Stimulated activated CD4-positive, alpha-beta T cell treated with anti-CD3 and anti-CD28 coated beads, Interleukin-1b, Interleukin-23, amount 100 ng/mL, for 1 hour (primary cell): ENCODE results near the gene OR10AG1.

Experiments
- DNase-seq, 2 donors: peaks; one replicate each; pipeline ENCODE4 v3.0.0-alpha.2; 2020; ENCODE audit warnings: low read depth in 2 of 2

Gene OR10AG1, protein sequence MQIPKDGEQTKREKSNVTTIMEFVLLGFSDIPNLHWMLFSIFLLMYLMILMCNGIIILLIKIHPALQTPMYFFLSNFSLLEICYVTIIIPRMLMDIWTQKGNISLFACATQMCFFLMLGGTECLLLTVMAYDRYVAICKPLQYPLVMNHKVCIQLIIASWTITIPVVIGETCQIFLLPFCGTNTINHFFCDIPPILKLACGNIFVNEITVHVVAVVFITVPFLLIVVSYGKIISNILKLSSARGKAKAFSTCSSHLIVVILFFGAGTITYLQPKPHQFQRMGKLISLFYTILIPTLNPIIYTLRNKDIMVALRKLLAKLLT

DNA sequence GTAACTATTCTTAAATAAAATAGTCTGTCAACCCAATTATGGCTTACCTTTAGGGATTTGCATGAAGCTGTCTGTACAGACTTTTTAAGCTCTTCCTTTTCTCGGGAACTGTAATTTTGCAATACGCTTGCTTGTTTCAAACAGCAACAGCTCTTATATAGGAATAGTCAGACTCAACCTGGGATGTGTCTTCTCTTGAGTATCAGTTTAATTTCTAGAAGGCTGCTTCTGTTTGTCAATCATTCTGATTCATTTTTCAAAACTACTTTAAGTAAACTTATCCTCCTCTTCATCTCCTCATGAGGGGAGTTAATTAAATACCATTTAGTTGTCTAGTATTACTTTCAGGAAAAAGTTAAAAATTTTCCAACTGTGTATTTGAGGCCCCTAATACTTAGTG is at the start of gene OR10AG1:
Gene OR10AG1, minus strand, starts transcription at position 101 of the 400 bp plus-strand sequence. Its CDS starts 38 bp downstream, at position 63.
- no peak for DNase-seq

DNA sequence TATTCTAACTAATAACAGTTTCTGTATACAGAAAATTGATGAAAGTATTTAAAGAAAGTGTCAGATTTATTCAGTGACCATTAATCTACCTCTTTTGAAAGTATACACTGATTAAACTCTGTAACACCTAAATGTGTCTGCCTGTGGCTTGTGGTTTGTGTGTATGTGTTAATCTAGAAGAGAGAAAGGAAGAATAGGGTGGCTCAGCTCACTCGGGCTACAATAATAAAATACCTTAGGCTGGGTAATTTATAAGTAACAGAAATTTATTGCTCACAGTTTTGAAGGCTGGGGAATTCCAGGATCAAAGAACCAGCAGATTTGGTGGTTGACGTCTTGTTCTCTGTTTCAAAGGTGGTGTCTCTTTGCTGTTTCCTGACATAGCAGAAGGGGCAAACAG is 44.1 kb upstream of the OR10AG1 start:
- DNase-seq = no peak

DNA sequence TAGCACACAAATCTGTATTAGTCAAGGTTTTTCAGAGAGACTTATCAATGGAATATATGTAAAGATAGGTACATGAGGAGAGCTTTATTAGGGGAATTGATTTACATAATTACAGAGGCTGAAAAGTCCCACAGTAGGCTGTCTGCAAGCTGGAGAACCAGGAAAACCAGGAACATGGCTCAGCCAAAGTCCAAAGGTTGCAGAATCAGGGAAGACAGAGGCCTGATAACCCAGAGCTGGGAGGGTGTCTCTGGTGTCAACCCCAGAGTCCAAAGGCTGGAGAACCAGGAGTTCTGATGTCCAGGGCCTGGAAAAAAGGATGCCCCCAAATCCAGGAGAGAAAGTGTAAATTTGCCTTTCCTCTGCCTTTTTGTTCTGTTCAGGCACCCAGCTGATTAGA is 41.0 kb upstream of the OR10AG1 start:
- DNase-seq = no peak

DNA sequence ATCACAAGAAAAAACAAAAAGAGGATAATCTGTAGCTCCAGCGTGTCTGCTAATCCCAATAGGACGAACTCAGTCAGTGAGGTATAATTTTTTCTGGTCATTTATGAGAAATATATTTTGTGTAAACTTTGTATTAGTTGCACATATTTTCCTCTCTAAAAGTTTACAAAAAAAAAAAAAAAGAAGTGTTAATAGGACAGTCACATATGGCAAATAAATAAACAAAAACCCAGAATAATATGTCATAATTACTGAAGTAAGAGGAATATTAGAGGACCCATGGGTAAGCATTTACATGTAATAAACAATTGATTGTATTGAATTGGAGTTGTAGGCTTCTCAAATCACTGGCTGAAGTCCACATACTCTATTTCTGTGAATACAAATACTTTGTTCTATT is 24.8 kb upstream of the OR10AG1 start, which contains the start of gene OR5F1:
Gene OR5F1, minus strand, starts transcription at position 101 of the 400 bp plus-strand sequence. Its CDS starts 0 bp downstream, at position 101.
- DNase-seq = no peak

DNA sequence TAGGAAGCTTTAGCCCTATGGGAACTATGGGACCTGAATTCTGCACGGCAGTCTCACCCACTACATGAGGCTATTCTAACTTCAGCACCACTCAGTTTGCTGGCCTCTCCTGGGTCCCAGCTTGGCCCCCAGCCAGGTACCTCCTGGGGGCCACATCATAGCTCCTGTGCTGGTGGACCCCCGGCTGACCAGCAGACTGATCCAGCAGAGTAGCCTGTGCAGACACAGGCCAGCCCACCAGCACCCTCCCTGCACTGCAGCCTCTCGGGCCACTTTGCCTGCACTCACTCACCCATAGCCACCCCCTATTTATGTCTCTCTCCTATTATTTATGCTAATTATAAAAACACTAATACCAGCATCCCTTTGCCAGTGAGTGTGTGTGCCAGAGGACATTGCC is 1.2 kb upstream of the OR10AG1 start:
- no peak for DNase-seq

DNA sequence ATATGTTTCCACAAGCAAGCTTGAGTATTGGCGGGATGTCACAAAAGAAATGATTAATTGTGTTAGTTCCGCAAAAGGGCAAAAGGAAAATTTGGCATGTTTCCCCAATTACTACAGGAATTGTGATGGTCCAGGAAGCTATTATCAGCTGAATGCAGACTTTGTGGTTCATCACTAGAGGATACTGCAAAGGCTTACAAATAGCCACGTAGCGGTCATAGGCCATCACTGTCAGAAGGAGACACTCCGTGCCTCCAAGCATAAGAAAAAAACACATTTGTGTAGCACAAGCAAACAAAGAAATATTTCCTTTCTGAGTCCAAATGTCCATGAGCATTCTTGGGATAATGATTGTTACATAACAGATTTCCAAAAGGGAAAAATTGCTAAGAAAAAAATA is 1.8 kb downstream of the OR10AG1 start:
- no peak for DNase-seq

DNA sequence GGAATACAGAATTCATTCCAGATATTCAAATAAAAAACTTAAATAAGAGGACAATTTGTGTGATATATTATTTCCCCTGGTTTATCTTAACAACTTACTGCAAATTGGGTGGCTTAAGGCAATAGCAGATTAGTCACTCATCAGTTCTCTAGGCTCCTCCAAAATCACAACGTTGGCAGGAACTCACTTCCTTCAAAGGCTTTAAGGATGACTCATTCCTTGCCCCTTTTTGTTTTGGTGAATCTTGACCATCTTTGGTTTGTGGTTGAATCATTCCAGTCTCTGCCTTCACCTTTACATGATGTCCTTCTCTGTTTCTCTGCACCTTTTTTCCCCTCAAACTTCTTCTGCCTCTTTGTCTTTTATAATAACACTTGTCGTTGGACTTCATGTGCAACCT is 3.4 kb downstream of the OR10AG1 start:
- no peak for DNase-seq

DNA sequence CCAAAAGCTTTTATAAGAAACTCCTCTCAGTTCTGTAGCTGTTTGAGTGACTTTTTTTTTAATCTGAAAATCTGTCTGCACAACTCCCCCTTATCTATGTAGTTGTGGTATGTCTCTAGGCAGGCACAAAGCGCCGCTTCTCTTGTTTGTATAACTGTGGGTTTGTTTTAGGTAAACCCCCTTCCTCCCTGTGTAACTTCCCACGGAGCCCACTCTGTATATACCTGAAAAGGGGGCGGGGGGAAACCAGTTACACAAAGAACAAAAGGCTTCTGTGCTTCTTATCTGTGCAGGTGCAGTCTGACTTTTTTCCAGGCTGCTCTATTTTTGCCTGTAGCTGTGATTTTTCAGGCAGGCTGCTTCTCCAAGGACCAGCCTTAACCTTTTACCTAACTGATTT is 13.2 kb downstream of the OR10AG1 start:
- no peak for DNase-seq

DNA sequence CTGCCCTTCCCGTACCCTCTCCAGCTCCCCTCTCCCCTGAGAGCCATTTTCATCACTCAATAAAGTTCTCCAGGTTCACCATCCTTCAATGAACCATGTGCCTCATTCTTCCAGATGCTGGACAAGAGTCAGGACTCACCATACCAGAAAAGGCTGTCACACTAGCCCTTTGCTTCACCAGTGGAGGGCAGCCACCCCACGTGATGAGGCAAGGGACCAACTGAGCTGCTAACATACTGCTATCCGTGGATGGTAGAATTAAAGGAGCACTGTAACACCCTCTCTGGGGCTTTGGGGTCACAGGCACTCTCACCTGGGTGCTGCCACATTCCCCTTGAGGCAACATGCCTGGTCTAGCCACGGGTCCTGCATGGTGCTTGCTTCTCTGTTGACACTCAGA is 20.4 kb downstream of the OR10AG1 start:
- DNase-seq = no peak

DNA sequence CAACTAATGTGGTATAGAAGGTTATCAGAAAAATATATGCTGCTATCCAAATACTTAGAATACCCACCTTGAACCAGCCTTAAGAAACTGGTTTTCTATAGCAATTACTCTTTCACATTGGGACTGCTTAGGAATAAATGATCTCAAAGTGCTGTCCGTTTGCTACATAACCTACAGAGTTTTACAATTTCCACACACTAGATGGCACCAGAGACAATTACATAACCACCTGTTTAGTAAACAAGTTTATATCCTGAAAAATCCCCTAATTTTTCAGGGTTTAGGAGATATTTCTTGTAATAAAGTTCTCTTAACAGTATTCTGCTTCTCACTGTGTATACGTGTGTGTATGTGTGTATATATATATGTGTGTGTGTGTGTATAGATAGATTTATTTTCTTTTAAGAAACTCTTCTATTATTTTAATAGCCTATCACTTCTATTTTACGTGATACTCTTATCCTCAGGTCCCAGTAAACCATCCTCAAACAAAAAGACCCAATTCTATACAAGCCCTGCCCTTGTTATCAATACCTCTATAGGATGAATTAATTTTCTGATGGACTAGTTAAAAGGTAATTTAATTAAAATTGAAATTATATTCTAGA is 26.9 kb downstream of the OR10AG1 start:
- DNase-seq = no peak

DNA sequence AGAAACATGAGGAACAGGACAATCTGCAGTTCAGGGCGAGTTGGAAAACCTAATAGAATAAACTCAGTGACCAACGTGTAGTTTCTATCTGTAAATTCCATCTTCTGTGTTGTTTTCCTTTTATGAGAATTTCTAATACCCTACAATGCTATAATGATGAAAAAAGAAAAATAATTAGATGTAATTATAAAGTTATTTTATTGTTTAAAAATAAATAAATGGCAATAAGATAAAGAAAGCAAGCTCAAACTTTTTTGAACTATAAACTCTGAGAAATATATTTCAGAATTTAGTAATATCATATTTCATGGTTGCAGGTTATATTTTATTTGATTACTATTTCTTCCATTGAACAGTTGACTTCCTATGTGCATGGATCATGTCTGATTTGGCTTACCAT is 33.4 kb downstream of the OR10AG1 start, which contains the start of gene OR5I1:
Gene OR5I1, minus strand, starts transcription at position 101 of the 400 bp plus-strand sequence. Its CDS starts 0 bp downstream, at position 101.
- no peak for DNase-seq

DNA sequence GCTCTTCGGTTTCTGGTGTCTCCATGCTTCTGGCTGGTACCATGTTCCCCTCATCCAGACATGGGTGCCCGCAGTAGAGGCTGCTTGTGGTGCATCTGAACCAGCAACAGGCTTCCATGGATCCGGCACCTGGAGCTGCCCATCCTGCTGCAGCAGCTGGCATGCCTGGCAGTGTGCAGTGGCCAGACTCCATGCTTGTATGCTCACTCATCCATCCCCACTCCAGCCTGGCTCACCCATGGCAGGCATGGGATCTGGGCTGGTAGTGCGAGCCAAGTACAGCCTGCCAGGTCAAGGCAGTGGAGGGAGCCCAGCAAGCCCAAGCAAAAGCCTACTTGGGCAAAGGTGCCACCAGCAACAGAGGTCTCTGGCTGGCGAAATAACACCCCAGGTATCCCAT is 49.2 kb downstream of the OR10AG1 start:
- no peak for DNase-seq
